Retinal pigment epithelial cell (primary cell): ENCODE data around the gene CHIC2.

Experiments
- DNase-seq: peaks from one replicate; pipeline ENCODE4 v3.0.0-alpha.2; 2010; ENCODE audit warnings: low read depth
- H3K4me3 ChIP-seq: 2 replicates; pipeline ENCODE4 v1.5.1; 2011; ENCODE audit warnings: mild to moderate bottlenecking, low read length, control low read depth, moderate library complexity
- TF ChIP-seq, protein P1 (sequence below): conservative IDR thresholded peaks from 2 replicates; pipeline ENCODE4 v1.5.1; 2011; ENCODE audit warnings: low read depth, low read length, control low read depth, inconsistent platforms

The CHIC2 gene

DNA sequence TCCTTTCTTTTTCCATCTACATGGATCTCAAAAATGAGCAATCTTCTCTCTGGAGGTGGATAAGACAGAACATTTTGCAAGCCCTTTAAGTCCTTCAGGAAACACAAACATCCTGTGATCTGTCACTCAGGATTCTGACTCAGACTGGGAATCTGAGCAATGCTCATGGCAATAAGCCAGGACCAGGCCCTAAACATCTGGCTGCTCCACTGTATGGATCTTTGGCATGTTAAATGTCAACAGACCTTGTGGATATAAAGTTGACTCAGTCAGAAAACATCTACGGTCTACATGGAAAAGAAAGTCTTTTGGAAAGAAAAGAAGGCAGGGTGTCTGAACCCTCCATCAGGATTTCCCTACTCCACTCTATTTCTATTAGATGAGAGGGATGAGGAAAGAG, 17.8 kb upstream of the CHIC2 start:
- peak; percentile 91 for DNase-seq
- TF ChIP-seq, protein P1, sequence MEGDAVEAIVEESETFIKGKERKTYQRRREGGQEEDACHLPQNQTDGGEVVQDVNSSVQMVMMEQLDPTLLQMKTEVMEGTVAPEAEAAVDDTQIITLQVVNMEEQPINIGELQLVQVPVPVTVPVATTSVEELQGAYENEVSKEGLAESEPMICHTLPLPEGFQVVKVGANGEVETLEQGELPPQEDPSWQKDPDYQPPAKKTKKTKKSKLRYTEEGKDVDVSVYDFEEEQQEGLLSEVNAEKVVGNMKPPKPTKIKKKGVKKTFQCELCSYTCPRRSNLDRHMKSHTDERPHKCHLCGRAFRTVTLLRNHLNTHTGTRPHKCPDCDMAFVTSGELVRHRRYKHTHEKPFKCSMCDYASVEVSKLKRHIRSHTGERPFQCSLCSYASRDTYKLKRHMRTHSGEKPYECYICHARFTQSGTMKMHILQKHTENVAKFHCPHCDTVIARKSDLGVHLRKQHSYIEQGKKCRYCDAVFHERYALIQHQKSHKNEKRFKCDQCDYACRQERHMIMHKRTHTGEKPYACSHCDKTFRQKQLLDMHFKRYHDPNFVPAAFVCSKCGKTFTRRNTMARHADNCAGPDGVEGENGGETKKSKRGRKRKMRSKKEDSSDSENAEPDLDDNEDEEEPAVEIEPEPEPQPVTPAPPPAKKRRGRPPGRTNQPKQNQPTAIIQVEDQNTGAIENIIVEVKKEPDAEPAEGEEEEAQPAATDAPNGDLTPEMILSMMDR = no peak
- no peak overlapping the region for H3K4me3 ChIP-seq

DNA sequence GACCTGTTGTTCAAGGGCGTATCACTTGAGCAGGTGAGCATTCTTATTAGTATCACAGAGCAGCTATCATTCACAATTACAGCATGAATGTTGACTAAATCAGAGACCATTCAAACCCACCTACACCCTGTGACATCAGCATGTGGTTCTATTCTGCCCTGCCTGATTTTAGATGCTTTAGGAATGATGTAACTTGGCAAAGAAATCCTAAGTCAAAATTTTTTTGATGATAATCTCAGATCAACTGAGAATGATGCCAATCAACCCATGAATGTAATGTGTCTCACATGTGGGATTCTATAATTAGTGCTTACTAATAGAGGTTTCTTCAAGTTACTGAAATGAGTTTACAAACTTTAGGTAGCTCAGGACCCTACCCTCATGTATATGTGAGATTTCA, 13.4 kb upstream of the CHIC2 start:
- H3K4me3 ChIP-seq = no peak overlapping the region
- DNase-seq = no peak
- TF ChIP-seq, protein P1 = no peak

DNA sequence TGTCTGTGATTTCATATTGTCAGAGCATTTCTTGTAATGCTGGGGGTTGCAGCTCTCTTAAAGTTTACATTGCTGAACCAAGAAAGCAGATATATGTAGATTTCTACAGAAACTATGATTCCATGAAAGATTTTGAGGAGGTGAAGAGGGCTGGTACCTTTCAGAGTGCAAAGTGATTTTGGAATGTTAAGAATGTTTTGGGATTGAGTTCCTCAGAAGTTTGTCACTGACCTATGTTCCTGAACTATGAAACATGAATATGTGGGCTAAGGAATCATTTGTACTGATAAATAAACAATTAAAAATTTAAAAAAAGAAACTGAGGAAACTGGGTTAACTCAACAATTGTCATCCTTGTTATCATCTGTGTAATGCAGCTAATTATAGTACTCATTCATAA, 12.3 kb upstream of the CHIC2 start:
- H3K4me3 ChIP-seq = no peak overlapping the region
- TF ChIP-seq, protein P1 = no peak
- no peak for DNase-seq

DNA sequence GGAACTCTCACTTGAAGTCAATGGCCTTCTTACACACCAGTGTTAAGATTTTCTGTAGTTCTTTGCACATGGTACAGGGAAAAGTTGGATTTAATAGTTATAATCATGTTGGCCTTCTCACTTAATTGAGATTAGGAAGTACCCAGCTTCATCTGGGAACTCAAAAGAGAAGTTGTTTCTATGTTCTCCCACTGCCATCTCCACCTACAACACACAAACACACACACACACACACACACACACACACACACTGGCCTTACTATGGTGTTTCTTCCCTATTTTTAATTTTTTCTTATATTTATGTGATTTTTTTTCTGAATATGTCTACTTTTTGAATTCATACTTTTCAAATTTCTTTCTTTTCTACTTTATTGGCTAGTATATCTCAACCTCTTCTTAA, 10.0 kb upstream of the CHIC2 start:
- DNase-seq = no peak
- TF ChIP-seq, protein P1 = no peak
- no peak overlapping the region for H3K4me3 ChIP-seq

DNA sequence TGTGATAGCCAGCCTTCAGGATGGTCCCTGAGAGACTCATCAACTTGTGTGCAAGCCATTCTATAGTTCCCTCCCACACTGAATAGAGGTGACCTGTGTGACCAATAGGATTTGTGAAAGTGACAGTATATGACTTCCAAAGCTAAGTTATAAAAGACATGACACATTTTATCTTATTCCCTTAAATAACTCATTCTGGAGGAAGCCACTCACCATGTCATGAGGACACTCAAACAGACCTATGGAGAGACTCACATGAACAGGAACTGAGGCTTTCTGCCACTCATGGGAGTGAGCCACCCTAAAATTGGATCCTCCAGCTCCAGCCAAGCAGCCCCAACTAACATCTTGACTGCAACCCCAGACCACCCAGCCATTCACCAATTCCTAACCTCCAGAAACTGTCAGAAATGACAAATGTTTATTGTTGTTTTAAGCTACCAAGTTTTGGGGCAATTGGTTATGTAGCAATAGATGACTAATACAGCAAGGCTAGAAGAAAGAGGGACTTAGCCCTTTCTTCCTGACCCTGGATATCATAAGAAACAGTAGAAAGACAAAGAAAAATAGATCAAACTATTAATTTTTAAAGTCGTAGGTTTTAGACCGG, 9.0 kb upstream of the CHIC2 start:
- DNase-seq = no peak
- H3K4me3 ChIP-seq = no peak overlapping the region
- TF ChIP-seq, protein P1 = no peak

DNA sequence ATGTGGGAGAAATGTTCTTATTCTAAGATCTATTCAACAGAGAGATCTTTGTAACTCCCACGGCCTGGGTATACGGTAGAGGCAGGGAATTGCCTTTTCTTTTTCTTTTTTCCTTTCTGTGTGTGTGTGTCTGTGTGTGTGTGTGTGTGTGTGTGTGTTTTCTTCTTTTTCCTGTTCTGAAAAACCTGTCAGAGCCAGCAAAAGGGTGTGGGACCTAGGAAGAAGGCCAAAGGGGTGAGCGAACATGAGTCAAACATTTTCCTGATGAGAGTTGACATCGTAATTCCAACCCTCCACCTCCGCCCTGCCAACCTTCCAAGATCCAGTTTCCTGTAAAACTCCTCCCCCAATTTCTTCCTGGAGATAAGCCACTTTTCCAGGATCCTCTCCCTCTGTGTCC, 2.8 kb upstream of the CHIC2 start:
- H3K4me3 ChIP-seq = no peak overlapping the region
- TF ChIP-seq, protein P1 = no peak
- peak; percentile 75 for DNase-seq

DNA sequence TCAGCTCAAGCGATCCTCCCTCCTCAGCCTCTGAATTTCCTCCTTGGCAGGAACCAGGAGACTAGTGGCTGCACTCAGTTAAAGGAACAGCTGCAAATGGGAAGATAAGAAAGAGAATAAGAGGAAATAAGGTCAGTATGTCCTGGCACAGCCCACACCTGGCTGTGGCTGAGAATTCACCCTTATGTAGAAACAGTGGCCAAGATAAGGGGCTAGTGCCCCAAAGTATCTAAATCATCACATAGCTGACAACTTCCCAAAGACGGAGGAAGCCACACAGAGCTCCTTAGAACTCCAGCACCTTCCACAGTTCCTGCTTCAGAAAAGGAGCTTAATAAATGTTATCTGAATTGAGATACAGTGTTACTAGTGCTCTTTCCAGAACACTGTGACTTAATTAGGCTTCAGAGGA, 2.3 kb upstream of the CHIC2 start:
- no peak for DNase-seq
- no peak overlapping the region for H3K4me3 ChIP-seq
- TF ChIP-seq, protein P1 = no peak
